Lower leg skin (tissue), 3 donors: ENCODE data around the gene ETFDH.

Experiments used
- POLR2A ChIP-seq, 2 donors: fragments of 450-650 bp; IDR thresholded peaks; one replicate each; pipeline ENCODE4 v1.6.1; 2016 to 2017; ENCODE audit warnings: antibody characterized with exemption in 2 of 2, mild to moderate bottlenecking in 1 of 2, moderate library complexity in 1 of 2
- TF ChIP-seq, protein P1 (sequence below), 3 donors: fragments of 450-650 bp; IDR thresholded peaks; one replicate each; pipeline ENCODE4 v1.5.1; 2016; ENCODE audit warnings: antibody characterized with exemption in 3 of 3, mild to moderate bottlenecking in 3 of 3, moderate library complexity in 2 of 3

DNA sequence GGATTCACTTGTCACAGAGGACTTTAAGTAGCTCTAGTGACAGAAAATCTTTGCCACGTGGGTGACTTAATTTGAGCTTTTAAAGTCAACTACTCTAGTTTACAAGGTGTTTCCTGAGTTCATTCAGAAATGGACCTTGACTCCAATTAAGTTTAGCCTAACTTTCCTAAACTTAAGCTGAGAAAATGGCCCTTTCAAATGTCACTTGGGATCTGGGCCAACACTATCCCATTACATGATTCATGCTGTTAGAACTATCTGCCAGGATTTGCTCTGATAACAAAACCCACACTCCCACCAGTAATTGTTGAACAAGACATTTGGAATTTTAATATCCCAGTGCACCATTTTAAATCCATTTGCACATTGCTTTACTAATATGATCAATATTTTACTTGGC is 41.2 kb upstream of the ETFDH start:
- TF ChIP-seq, protein P1, sequence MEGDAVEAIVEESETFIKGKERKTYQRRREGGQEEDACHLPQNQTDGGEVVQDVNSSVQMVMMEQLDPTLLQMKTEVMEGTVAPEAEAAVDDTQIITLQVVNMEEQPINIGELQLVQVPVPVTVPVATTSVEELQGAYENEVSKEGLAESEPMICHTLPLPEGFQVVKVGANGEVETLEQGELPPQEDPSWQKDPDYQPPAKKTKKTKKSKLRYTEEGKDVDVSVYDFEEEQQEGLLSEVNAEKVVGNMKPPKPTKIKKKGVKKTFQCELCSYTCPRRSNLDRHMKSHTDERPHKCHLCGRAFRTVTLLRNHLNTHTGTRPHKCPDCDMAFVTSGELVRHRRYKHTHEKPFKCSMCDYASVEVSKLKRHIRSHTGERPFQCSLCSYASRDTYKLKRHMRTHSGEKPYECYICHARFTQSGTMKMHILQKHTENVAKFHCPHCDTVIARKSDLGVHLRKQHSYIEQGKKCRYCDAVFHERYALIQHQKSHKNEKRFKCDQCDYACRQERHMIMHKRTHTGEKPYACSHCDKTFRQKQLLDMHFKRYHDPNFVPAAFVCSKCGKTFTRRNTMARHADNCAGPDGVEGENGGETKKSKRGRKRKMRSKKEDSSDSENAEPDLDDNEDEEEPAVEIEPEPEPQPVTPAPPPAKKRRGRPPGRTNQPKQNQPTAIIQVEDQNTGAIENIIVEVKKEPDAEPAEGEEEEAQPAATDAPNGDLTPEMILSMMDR (IDR thresholded peaks at IDR 0.05) = no peak
- TF ChIP-seq POLR2A (IDR thresholded peaks at IDR 0.05) = no peak
